Measurements from ENCODE around the gene EEF1G.
"Not testable (repeated sequence)": the region's sequence is repeated elsewhere in the genome, so short reads cannot be mapped to it uniquely, and the experiment has no call there.

Gene EEF1G

GRCh38 chr11:62555464-62556107, 18.1 kb downstream of the EEF1G start:
- no peak for DNase-seq (ENCODE audit: low read depth, low spot score)

GRCh38 chr11:62554387-62555167, 19.1 kb downstream of the EEF1G start:
- DNase-seq (ENCODE audit: low read depth, low spot score), result no peak

- no peak for DNase-seq (ENCODE audit: low read depth, low spot score)
These were observed 19.8 kb downstream of the EEF1G start for GRCh38 chr11:62553839-62554361.

GRCh38 chr11:62553080-62553838, 20.4 kb downstream of the EEF1G start:
- no peak for DNase-seq (ENCODE audit: low read depth, low spot score)

- DNase-seq (ENCODE audit: low read depth, low spot score), result no peak
These were observed 21.1 kb downstream of the EEF1G start for GRCh38 chr11:62552485-62553079.

- DNase-seq (ENCODE audit: low read depth, low spot score), result not testable (repeated sequence)
These were observed 23.2 kb downstream of the EEF1G start for GRCh38 chr11:62550478-62550877.

- no peak for DNase-seq (ENCODE audit: low read depth, low spot score)
These were observed 25.0 kb downstream of the EEF1G start for GRCh38 chr11:62548545-62549335.

GRCh38 chr11:62547691-62548281, 25.9 kb downstream of the EEF1G start:
- DNase-seq (ENCODE audit: low read depth, low spot score), result no peak

GRCh38 chr11:62546929-62547625, 26.6 kb downstream of the EEF1G start:
- no peak for DNase-seq (ENCODE audit: low read depth, low spot score)

- DNase-seq (ENCODE audit: low read depth, low spot score), result no peak
These were observed 27.3 kb downstream of the EEF1G start, which contains the start of gene AHNAK for GRCh38 chr11:62546244-62546928. TSS of gene AHNAK (minus strand) at chr11:62546806. CDS start at chr11:62536098, 10,708 bp downstream.

- DNase-seq (ENCODE audit: low read depth, low spot score), result peak; percentile 83
These were observed 28.1 kb downstream of the EEF1G start for GRCh38 chr11:62545437-62546243.

- DNase-seq (ENCODE audit: low read depth, low spot score), result no peak
These were observed 28.9 kb downstream of the EEF1G start for GRCh38 chr11:62544581-62545436.

GRCh38 chr11:62543680-62544444, 29.8 kb downstream of the EEF1G start:
- no peak for DNase-seq (ENCODE audit: low read depth, low spot score)

GRCh38 chr11:62542750-62543567, 30.7 kb downstream of the EEF1G start:
- DNase-seq (ENCODE audit: low read depth, low spot score), result no peak

- DNase-seq (ENCODE audit: low read depth, low spot score), result no peak
These were observed 31.5 kb downstream of the EEF1G start for GRCh38 chr11:62542111-62542745.

All from smooth muscle cell of the brain vasculature (primary cell).